Activated gamma-delta T cell treated with anti-CD3 and anti-CD28 coated beads, Interleukin-2, amount 50 U/mL, for 16 hours (primary cell): ENCODE measurements around the gene MAPK4.
"Not testable (repeated sequence)": the region's sequence is repeated elsewhere in the genome, so short reads cannot be mapped to it uniquely, and the experiment has no call there.

Experiments
- DNase-seq: peaks from one replicate; pipeline ENCODE4 v3.0.0-alpha.2; 2020; ENCODE audit warnings: low read depth

Gene MAPK4

DNA sequence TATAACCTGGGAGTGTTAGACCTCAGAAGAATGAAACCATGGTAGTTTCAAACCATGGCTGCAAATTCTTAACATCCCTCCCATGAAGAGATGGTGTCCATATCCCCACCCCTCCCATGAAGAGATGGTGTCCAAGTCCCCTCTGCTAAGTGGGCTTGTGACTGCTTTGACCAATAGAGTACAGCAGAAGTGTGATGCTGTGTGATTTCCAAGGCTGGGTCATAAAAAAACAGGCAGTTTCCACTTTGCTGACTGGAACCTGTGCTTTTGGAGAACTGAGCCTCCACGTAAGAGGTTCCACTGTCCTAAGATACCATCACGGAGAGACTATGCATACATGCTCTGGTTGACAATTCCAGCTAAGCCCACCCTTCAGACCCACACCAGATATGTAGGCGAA, 194.4 kb downstream of the MAPK4 start:
- DNase-seq, result no peak

DNA sequence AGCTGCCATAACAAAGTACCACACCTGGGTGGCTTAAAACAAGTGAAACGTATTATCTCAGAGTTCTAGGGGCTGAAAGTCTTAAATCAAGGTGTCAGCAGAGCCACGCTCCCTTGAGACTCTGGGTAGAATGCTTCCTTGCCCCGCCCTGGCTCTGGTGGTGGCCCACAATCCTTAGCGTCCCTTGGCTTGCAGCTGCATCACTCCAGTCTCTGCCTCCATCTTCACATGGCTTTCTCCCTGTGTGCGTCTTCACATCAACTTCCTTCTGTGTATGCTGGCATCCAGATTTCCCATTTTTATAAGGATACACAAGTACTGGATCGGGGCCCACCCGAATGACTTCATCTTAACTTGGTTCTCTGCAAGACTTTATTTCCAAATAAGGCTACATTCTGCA, 197.5 kb downstream of the MAPK4 start:
- no peak for DNase-seq

DNA sequence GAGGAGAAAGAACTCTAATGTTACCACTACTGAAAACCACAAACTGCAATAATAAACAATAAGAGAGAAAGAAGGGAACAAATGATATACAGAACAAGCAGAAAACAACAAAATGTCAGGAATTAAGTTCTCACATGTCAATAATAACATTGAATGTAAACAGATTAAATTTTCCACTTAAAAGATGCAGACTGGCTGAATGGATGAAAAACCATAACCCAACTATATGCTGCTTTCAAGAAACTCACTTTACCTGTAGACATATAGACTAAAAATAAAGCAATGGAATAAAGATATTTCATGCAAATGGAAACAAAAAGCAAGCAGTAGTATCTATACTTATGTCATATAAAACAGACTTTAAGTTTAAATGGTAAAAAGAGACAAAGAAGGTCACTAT, 209.6 kb downstream of the MAPK4 start:
- no peak for DNase-seq

DNA sequence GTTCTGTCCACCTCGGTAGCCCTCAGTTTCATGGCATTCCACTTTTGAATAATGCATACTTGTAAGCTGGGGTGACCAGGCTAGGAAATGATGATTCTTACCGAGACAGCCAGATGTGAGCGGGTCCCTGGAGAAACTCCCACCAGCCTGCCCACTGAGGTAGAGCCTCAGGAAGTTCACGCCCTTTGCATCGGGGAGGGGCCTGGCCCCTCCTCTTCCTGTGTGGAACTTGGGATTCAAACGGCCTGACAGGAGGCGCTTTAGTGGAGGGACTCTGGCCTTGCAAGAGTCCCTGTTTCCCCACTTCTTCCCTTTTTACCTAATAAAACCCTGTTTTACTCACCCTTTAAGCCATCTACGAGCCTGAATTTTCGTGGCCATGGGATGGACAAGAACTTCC, 215.3 kb downstream of the MAPK4 start:
- DNase-seq, result no peak

DNA sequence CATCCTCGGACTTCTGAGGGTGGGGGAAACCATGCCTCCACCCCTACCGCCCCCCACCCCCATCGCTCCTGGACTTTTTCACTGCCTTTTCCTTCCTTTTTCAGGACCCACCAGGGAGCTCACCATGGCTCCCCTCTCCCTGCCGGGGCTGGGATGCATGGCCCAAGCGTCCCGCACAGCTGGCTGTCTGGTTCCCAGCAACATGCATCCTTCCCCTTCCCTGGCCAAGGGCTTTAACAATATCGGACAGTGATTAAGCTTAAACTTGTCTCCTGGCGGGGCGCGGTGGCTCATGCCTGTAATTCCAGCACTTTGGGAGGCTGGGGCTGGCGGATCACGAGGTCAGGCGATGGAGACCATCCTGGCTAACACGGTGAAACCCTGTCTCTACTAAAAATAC, 215.8 kb downstream of the MAPK4 start:
- DNase-seq, result no peak

DNA sequence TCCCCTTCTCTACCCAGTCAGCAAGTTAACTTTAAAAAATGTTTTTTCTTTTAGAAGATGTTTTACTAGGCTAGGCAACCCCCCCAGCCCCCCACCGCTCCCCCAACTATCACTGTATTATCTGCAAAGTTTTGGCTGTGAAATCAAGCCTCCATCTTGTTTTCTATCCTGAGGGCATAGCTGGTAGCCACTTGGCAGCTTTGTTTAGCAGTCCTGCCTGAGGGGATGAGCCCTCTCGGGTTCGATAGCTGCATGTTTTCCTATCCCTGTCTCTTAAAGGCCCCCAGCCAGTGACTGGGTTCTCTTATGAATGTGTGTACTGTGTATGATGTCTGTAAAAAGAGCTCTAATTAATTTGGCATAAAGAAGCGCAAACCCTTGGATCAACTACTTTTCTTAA, 216.5 kb downstream of the MAPK4 start:
- DNase-seq, result no peak

DNA sequence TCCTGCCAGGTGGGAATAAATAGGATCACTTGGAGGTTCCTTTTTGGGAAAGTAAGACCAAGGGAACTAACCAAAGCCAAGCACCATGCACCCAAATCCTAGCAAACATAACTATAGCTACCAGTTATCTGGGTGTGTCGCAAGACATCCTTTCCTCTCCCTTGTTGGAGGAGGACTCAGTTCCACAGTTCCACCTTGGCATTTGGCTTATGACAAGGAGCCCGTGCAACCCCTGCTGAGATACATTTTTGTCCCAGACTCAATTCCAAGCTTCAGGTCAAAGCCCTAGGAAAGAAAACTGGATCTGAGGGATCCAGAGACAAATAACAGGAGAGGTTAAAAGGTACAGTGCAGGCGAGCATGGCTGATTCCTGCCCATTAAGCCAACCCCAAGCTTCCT, 219.1 kb downstream of the MAPK4 start:
- not testable (repeated sequence) for DNase-seq
